Measurements from ENCODE around the gene AMPH.

DNA sequence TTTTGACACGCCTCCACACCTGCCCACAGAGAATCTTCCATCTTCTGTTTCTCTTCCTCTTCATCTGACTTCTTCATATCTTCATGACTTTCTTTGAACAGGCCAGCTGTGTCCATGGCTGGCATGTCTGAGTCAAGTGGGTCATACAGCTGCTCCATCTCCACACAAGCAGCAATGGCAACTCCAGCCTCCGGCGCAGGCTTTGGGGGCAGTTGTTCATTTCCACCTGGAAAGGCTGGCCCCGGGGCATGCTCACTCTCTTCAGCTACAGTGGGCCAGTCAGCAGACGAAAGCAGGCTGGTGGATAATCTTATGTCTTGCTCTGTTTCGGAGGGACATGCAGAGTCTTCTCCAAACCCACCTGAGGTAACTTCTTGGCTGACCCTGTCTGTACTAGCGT lies 202.1 kb downstream of the AMPH start:
- TF ChIP-seq, protein P1, sequence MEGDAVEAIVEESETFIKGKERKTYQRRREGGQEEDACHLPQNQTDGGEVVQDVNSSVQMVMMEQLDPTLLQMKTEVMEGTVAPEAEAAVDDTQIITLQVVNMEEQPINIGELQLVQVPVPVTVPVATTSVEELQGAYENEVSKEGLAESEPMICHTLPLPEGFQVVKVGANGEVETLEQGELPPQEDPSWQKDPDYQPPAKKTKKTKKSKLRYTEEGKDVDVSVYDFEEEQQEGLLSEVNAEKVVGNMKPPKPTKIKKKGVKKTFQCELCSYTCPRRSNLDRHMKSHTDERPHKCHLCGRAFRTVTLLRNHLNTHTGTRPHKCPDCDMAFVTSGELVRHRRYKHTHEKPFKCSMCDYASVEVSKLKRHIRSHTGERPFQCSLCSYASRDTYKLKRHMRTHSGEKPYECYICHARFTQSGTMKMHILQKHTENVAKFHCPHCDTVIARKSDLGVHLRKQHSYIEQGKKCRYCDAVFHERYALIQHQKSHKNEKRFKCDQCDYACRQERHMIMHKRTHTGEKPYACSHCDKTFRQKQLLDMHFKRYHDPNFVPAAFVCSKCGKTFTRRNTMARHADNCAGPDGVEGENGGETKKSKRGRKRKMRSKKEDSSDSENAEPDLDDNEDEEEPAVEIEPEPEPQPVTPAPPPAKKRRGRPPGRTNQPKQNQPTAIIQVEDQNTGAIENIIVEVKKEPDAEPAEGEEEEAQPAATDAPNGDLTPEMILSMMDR (IDR thresholded peaks at IDR 0.05), result no peak
- TF ChIP-seq EP300 (IDR thresholded peaks at IDR 0.05; ENCODE audit: low read depth) (no peak), POLR2A (IDR thresholded peaks at IDR 0.05) (no peak)

Measured in transverse colon (tissue), 3 donors.